Esophagus muscularis mucosa (tissue), 3 donors: Measurements from ENCODE around the gene GPC4.

ENCODE experiments used
- POLR2A ChIP-seq: fragments of 450-650 bp; IDR thresholded peaks from one replicate; pipeline ENCODE4 v1.6.1; 2017; ENCODE audit warnings: antibody characterized with exemption, moderate library complexity, mild to moderate bottlenecking, low read depth
- TF ChIP-seq, protein P1 (sequence below), 3 experiments: fragments of 200-600 bp in 2 of 3; fragments of 450-650 bp in 1 of 3; sonication (generic) in 2 of 3; IDR thresholded peaks; one replicate each; pipeline ENCODE4 v1.5.1; 2017 to 2019; ENCODE audit warnings: antibody characterized with exemption in 3 of 3, mild to moderate bottlenecking in 2 of 3, moderate library complexity in 1 of 3

DNA sequence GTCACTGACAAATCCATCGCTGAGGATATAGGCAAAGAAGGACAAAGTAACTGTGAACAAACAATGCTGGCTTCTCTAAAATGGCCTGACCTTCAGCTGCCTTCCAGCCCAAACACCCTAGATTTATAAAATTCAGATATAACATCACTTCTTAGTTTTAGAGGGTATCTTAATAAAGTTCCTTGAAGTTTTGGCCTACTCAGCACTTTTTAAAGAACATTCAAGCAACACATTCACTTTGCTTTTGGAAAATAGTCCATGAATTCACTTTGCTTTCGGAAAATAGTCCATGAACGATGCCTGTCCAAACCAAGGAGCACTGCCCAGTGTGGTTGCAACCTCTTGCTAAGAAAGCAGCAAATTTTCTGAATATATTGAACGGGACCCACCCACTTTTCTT, 142.1 kb downstream of the GPC4 start:
- TF ChIP-seq, protein P1, sequence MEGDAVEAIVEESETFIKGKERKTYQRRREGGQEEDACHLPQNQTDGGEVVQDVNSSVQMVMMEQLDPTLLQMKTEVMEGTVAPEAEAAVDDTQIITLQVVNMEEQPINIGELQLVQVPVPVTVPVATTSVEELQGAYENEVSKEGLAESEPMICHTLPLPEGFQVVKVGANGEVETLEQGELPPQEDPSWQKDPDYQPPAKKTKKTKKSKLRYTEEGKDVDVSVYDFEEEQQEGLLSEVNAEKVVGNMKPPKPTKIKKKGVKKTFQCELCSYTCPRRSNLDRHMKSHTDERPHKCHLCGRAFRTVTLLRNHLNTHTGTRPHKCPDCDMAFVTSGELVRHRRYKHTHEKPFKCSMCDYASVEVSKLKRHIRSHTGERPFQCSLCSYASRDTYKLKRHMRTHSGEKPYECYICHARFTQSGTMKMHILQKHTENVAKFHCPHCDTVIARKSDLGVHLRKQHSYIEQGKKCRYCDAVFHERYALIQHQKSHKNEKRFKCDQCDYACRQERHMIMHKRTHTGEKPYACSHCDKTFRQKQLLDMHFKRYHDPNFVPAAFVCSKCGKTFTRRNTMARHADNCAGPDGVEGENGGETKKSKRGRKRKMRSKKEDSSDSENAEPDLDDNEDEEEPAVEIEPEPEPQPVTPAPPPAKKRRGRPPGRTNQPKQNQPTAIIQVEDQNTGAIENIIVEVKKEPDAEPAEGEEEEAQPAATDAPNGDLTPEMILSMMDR (IDR thresholded peaks at IDR 0.05): no peak
- no peak for TF ChIP-seq POLR2A
